Right atrium auricular region (tissue), 2 donors: ENCODE measurements around the gene KIAA0040. TPM values are rescaled to one million over a fixed set of nuclear protein-coding genes. Genes with fewer than 3 reads are reported as not detected.

Experiments used
- DNase-seq: peaks from one replicate; pipeline ENCODE4 v3.0.0-alpha.2; 2019; ENCODE audit warnings: low spot score
- H3K27ac ChIP-seq, 2 donors: fragments of 200-600 bp; sonication (generic); 1 replicate in 1 of 2; 2 replicates in 1 of 2; pipeline ENCODE4 v1.5.1; 2016 to 2019
- H3K27me3 ChIP-seq, 2 donors: fragments of 200-600 bp; sonication (generic); one replicate each; pipeline versions ENCODE4 v1.5.1 to v1.6.0; 2017 to 2019
- H3K36me3 ChIP-seq: fragments of 200-600 bp; sonication (generic); one replicate; pipeline ENCODE4 v1.5.1; 2016
- H3K4me1 ChIP-seq, 2 donors: fragments of 200-600 bp; sonication (generic); one replicate each; pipeline versions ENCODE4 v1.5.1 to v1.6.0; 2017 to 2019
- H3K4me3 ChIP-seq, 2 donors: fragments of 200-600 bp; sonication (generic); 1 replicate in 1 of 2; 2 replicates in 1 of 2; pipeline ENCODE4 v1.5.1; 2017 to 2019; ENCODE audit warnings: mild to moderate bottlenecking in 1 of 2, moderate library complexity in 1 of 2
- H3K9me3 ChIP-seq, 2 donors: fragments of 200-600 bp; sonication (generic); one replicate each; pipeline ENCODE4 v1.5.1; 2019
- total RNA-seq, 2 donors: library from RNA; depleted of rRNA; stranded (reverse); fragments of >200 nt; gene quantifications; one replicate each; pipeline ENCODE4 v1.1.0, GENCODE V29; 2016
- TF ChIP-seq, protein P1 (sequence below), 2 donors: fragments of 200-600 bp; sonication (generic); IDR thresholded peaks; one replicate each; pipeline ENCODE4 v1.5.1; 2019; ENCODE audit warnings: antibody characterized with exemption in 2 of 2

KIAA0040 gene
- total RNA-seq, 2 donors from 2014 or later: 11.9 to 37.3 TPM

DNA sequence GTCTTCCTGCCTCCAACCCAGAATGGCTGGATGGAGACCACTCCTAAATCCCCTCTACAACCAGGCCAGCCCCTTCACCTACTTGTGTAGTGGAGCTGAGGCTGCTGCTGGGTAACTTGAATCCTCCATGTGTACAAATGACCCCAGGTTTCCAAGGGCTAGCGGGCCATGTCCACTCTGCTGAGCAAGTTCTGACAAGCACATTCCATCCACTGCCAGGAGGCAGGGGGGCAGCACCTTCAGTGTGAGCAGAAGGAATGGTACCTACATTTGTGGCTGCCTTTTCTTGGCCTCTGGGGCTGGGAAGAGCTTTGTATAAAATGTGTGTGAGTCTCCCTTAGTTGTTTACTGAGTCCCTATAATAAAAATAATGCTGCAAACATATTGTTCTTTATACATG is 14.5 kb downstream of the KIAA0040 start:
- Histone ChIP-seq H3K9me3 (no peaks in the 10 kb centered on the region), H3K27ac (no peak overlapping the region), H3K4me1 (peaks cover 0 to 14% of the 10 kb centered on the region in 2 donors), H3K27me3 (no peaks in the 10 kb centered on the region), H3K4me3 (no peak overlapping the region), H3K36me3 (peaks cover 16% of the 10 kb centered on the region)
- TF ChIP-seq, protein P1, sequence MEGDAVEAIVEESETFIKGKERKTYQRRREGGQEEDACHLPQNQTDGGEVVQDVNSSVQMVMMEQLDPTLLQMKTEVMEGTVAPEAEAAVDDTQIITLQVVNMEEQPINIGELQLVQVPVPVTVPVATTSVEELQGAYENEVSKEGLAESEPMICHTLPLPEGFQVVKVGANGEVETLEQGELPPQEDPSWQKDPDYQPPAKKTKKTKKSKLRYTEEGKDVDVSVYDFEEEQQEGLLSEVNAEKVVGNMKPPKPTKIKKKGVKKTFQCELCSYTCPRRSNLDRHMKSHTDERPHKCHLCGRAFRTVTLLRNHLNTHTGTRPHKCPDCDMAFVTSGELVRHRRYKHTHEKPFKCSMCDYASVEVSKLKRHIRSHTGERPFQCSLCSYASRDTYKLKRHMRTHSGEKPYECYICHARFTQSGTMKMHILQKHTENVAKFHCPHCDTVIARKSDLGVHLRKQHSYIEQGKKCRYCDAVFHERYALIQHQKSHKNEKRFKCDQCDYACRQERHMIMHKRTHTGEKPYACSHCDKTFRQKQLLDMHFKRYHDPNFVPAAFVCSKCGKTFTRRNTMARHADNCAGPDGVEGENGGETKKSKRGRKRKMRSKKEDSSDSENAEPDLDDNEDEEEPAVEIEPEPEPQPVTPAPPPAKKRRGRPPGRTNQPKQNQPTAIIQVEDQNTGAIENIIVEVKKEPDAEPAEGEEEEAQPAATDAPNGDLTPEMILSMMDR (IDR thresholded peaks at IDR 0.05): no peak
- no peak for DNase-seq

DNA sequence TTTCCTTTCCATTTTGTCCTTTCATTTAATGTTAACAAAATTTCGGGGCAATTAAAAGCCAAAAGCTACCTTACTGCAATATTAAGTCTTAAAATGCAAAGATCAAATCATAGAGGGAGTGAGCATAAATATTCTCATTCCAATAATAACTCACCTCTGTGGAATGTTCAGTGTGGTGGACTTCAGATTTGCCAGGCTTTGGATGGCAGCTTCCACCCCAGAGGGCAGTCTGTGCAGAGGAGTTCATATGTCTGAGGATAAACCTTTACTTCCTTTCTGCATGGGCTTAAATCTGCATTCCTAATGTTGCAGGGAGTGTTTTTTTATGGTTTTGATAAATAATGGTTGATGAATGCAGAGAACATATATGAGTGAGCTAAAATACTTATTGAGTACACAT is 16.3 kb downstream of the KIAA0040 start:
- no peak overlapping the region for H3K27ac ChIP-seq

DNA sequence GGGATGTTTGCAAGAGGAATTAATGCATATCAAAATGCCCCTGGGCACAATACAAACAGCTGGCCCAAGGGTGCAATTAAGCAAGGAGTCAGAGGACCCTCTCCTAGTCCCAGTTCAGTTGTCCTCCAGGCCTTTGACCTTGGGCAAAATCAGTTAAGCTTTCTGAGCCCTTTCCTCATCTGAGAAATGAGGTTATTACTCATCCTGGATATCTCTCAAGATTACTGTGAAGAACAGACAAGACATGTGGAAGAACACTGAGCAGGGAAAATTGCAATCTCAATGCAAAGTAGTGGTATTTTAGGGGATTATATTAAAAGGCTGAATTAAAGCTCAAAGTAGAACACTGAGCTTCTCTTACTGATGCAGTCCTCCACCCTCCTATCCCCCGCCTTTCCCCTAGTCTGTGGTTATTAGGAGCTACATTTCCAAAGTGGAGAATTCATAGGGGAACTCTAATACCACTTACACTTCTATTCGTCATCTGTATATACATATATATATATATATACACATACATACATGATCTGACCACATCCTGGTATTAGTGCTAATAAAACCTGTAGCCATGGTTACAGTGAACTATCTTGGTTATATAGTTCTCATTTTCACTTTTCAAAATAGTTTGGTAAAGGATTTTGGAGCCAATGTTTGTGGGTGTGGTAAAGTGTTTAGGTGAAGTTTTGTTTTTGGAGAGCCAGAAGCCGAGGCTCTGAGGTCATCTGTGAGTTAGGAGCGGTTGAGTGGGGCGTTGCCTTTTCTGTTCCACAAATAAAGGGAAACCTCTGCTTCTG is 18.1 kb downstream of the KIAA0040 start:
- H3K27me3 ChIP-seq: no peaks in the 10 kb centered on the region
- H3K27ac ChIP-seq: no peak overlapping the region
- TF ChIP-seq, protein P1 (IDR thresholded peaks at IDR 0.05): no peak
- no peak overlapping the region for H3K4me3 ChIP-seq
- H3K36me3 ChIP-seq: peaks cover 16% of the 10 kb centered on the region
- H3K4me1 ChIP-seq: peaks cover 0 to 20% of the 10 kb centered on the region in 2 donors
- no peaks in the 10 kb centered on the region for H3K9me3 ChIP-seq
- DNase-seq: no peak

More for the DNA sequence above, 16.3 kb downstream of the KIAA0040 start:
- no peaks in the 10 kb centered on the region for H3K9me3 ChIP-seq
- no peaks in the 10 kb centered on the region for H3K27me3 ChIP-seq
- H3K4me1 ChIP-seq: peaks cover 0 to 14% of the 10 kb centered on the region in 2 donors
- H3K4me3 ChIP-seq: no peak overlapping the region
- TF ChIP-seq, protein P1 (IDR thresholded peaks at IDR 0.05): no peak
- no peak for DNase-seq
- H3K36me3 ChIP-seq: peaks cover 16% of the 10 kb centered on the region

DNA sequence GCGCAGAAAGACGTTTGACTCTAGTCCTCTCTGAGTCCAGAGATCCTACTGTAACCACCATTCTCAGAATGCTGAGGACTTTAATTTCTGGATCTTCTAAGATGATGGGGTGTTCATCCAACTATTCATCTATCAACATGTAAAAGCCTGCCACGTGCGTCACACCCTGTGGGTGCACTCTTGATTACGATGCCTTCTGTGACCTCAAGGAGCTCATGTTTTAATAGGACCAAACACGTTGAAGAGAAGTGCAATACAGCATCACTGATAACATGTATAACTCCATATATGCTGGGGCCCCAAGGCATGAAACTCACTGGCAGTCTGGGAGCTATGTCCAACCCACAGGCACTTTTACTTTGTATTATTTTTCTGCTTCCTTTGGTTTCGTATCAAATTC is 19.0 kb downstream of the KIAA0040 start:
- TF ChIP-seq, protein P1 (IDR thresholded peaks at IDR 0.05): no peak
- DNase-seq: no peak
- Histone ChIP-seq H3K4me1 (peaks cover 0 to 23% of the 10 kb centered on the region in 2 donors), H3K27ac (no peak overlapping the region), H3K27me3 (no peaks in the 10 kb centered on the region), H3K36me3 (peaks cover 16% of the 10 kb centered on the region), H3K9me3 (no peaks in the 10 kb centered on the region), H3K4me3 (no peak overlapping the region)

DNA sequence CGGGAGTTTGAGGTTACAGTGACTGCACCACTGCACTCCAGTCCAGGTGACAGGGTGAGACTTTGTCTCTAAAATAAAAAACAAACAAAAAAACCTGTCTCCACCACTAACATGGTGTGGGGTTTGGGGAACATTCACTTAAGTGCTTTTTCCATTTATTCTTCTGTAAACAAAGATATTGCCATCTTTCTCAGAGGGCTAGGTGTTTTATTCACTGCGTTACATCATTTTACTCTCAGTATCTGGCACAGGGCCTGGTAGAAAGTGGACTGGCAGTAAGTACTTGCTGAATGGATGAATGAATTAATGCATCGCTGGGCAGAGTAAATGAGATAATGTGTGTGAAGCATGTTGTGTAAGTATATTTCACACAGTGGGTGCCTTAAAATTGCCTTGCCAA is 20.1 kb downstream of the KIAA0040 start:
- Histone ChIP-seq H3K36me3 (peaks cover 8% of the 10 kb centered on the region), H3K9me3 (no peaks in the 10 kb centered on the region), H3K4me1 (peaks cover 0 to 23% of the 10 kb centered on the region in 2 donors), H3K27ac (no peak overlapping the region), H3K4me3 (no peak overlapping the region), H3K27me3 (no peaks in the 10 kb centered on the region)
- no peak for DNase-seq
- TF ChIP-seq, protein P1 (IDR thresholded peaks at IDR 0.05): no peak
